LNCAP (cell line): ENCODE data around the gene UCK2.

Source experiments
- TF ChIP-seq, protein P1 (sequence below): fragments of 450-650 bp; IDR thresholded peaks from 2 replicates; pipeline ENCODE4 v1.5.1; 2017; ENCODE audit warnings: mild to moderate bottlenecking

The UCK2 gene

DNA sequence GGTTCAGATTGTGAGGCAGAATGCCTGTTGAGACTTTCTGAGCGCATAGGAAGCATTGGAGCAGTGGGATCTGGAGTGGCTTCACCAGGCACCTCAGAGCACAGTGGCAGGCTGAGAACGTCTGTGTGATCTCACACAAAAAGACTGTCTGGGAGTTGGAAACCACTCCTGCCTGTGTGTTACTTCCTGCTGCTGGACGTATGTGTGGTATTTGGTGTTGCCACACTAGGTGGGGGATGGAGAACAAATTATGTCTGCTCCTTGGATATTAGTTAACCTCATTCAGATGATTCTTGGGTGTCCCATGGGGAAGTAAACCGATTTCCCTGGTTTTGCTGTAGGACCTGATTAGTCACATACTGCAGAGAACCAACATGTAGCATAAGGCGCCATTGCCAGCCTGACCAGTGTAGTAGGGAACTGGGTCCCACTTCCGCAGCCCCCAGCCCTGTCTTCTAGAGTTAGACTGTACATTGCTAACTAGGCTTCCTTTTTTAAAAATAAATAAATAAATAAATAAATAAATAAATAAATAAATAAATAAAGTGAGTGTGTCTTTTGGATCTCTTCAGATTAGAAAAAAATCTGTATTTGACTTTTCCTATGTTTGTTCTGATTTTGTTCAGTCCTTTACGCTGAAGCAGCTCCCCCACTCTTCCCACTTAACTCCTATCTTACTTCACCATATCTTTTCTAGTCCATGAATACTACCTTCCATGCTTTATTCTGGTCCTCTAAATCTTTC is 26.9 kb downstream of the UCK2 start:
- TF ChIP-seq, protein P1, sequence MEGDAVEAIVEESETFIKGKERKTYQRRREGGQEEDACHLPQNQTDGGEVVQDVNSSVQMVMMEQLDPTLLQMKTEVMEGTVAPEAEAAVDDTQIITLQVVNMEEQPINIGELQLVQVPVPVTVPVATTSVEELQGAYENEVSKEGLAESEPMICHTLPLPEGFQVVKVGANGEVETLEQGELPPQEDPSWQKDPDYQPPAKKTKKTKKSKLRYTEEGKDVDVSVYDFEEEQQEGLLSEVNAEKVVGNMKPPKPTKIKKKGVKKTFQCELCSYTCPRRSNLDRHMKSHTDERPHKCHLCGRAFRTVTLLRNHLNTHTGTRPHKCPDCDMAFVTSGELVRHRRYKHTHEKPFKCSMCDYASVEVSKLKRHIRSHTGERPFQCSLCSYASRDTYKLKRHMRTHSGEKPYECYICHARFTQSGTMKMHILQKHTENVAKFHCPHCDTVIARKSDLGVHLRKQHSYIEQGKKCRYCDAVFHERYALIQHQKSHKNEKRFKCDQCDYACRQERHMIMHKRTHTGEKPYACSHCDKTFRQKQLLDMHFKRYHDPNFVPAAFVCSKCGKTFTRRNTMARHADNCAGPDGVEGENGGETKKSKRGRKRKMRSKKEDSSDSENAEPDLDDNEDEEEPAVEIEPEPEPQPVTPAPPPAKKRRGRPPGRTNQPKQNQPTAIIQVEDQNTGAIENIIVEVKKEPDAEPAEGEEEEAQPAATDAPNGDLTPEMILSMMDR = no peak

DNA sequence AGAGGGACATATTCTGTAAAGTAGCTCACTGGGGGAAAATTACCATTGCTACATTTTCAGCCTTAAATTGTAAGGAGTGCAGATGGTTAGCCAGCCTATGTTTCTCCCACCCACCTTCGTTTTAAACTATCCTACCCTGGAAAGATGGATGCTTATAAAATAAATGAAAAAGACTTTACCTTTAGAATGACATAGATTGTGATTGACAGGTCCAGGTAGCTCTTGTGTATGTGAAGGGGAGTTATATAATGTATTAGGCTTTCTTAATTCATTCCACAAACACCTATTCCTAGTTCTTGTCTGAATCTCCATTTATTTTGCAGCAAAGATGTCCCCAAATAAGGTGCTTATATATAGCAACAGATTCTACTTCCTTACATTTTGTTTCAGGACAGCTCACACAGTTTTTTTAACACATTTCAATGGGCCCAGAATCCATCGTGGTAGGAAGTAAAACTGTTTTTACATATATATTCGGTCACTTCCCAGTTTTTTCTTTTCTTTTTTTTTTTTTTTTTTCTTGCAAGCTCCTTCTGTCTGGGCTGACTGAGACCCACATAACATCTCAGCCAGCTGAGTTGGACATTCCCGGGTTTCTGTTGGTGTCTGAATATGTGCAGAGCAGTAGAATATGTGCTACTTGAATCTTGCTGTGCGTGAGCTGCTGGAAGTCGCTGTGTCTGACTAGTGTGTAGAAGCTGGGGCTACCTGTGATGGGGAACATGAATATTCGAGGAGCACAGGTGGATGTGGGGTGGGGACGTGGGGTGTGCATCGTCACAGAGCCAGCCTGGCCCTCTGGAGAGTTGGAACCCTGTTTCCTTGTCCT is 27.8 kb downstream of the UCK2 start:
- TF ChIP-seq, protein P1 = no peak

- TF ChIP-seq, protein P1 = no peak
Observed at GRCh38 chr1:165856021-165856420, 28.6 kb downstream of the UCK2 start.

DNA sequence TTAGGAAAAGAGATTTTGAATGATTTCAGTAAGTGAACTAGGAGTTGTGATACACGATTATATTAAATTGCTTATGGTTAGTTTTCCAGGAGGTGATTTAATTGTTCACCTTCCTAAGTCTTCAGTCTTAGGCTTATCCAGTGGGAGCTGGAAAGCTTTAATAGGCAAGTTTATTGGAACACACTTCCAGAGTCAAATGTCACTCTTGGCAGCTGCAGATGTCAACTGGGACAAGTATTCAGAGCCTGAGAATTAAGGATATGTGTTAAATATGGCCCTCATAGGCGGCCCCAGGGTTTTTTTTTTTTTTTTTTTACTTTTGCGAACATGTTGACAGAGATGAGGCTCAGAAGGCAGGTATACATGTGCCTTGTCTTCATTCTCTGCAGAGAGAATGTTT is 29.2 kb downstream of the UCK2 start:
- TF ChIP-seq, protein P1 = no peak

- TF ChIP-seq, protein P1 = no peak
Observed at GRCh38 chr1:165857046-165857801, 29.8 kb downstream of the UCK2 start.

- TF ChIP-seq, protein P1 = no peak
Observed at GRCh38 chr1:165858364-165858823, 31.0 kb downstream of the UCK2 start.

- TF ChIP-seq, protein P1 = no peak
Observed at GRCh38 chr1:165858967-165859845, 31.8 kb downstream of the UCK2 start.
